Body of pancreas (tissue), 4 donors: Measurements from ENCODE around the gene PRR5L. TPM values are rescaled to one million over a fixed set of nuclear protein-coding genes. Genes with fewer than 3 reads are reported as not detected.

Experiments
- ATAC-seq: fragments of 150-250 bp; one replicate; pipeline ENCODE4 v1.9.1; 2016
- DNase-seq, 4 donors: peaks; one replicate each; pipeline ENCODE4 v3.0.0-alpha.2; 2019
- H3K27ac ChIP-seq, 4 donors: fragments of 200-600 bp; sonication (generic); 1 replicate in 3 of 4; 2 replicates in 1 of 4; pipeline versions ENCODE4 v1.5.1 to v1.6.1; 2016 to 2019; ENCODE audit warnings: mild to moderate bottlenecking in 1 of 4, mixed read lengths in 1 of 4, moderate library complexity in 1 of 4
- H3K27me3 ChIP-seq, 2 donors: fragments of 200-600 bp; sonication (generic); one replicate each; pipeline ENCODE4 v1.6.0; 2016; ENCODE audit warnings: mild to moderate bottlenecking in 1 of 2
- H3K36me3 ChIP-seq, 2 donors: fragments of 200-600 bp; sonication (generic); replicated peaks in 1 of 2; 2 replicates each; pipeline ENCODE4 v1.5.1; 2016; ENCODE audit warnings: low read depth in 2 of 2; ENCODE audit not compliant: insufficient read depth in 1 of 2
- H3K4me1 ChIP-seq: fragments of 200-600 bp; sonication (generic); one replicate; pipeline ENCODE4 v1.6.0; 2016
- H3K4me3 ChIP-seq, 2 donors: fragments of 200-600 bp; sonication (generic); 1 replicate in 1 of 2; 2 replicates in 1 of 2; pipeline ENCODE4 v1.5.1; 2016 to 2019
- H3K9me3 ChIP-seq, 3 donors: fragments of 200-600 bp; sonication (generic); 1 replicate in 2 of 3; 2 replicates in 1 of 3; pipeline ENCODE4 v1.5.1; 2016
- CTCF ChIP-seq, 7 experiments: fragments of 450-650 bp in 4 of 7; fragments of 200-600 bp in 3 of 7; sonication (generic) in 3 of 7; IDR thresholded peaks; one replicate each; pipeline ENCODE4 v1.5.1; 2016 to 2019; ENCODE audit warnings: antibody characterized with exemption in 7 of 7
- POLR2A ChIP-seq, 3 donors: fragments of 450-650 bp; IDR thresholded peaks; one replicate each; pipeline ENCODE4 v1.6.1; 2016; ENCODE audit warnings: antibody characterized with exemption in 3 of 3, mild to moderate bottlenecking in 2 of 3
- whole genome bisulfite sequencing, 2 donors: methylation state at CpG; one replicate each; pipeline ENCODE4 v1.1.5; 2017; 5-methylcytosine and 5-hydroxymethylcytosine counted together
- intact Hi-C: fragments of 100-400 bp; cut with DNase I; formaldehyde crosslinking; loops from one replicate; pipeline ENCODE4 v1.15.1; 2023
- total RNA-seq, 2 donors: library from RNA; depleted of rRNA; stranded (reverse); fragments of >200 nt; gene quantifications; one replicate each; pipeline ENCODE4 v1.1.0, GENCODE V29; 2016

PRR5L gene
- total RNA-seq, 2 donors from 2014 or later = 2.6 to 3.0 TPM

- intact Hi-C loops = no loop called here
- WGBS, 2 donors = 91% methylated on average over 3 of the region's 3 CpGs; no CpG with 5 or more reads in 1 of the 2 donors
Measured at GRCh38 chr11:36427876-36428275, 131.8 kb downstream of the PRR5L start.

GRCh38 chr11:36431429-36432092 is 135.5 kb downstream of the PRR5L start:
- Histone ChIP-seq H3K9me3 (no peaks in the 10 kb centered on the region), H3K4me3 (no peak overlapping the region), H3K4me1 (no peaks in the 10 kb centered on the region), H3K36me3 (no peaks in the 10 kb centered on the region), H3K27me3 (no peaks in the 10 kb centered on the region), H3K27ac (no peak overlapping the region)
- ATAC-seq (peak; percentile 55), DNase-seq (peak in 2 of 4 donors; percentile 33 to 59)
- intact Hi-C loops = no loop called here
- WGBS, 2 donors = 70 to 79% methylated on average over 11 of the region's 11 CpGs
- TF ChIP-seq CTCF (IDR thresholded peaks at IDR 0.05) (no peak), POLR2A (IDR thresholded peaks at IDR 0.05) (no peak)

More at GRCh38 chr11:36427876-36428275, 131.8 kb downstream of the PRR5L start:
- TF ChIP-seq POLR2A (IDR thresholded peaks at IDR 0.05) (no peak), CTCF (IDR thresholded peaks at IDR 0.05) (no peak)
- no peak overlapping the region for H3K27ac ChIP-seq
- no peak overlapping the region for H3K4me3 ChIP-seq
- H3K4me1 ChIP-seq = no peaks in the 10 kb centered on the region
- no peaks in the 10 kb centered on the region for H3K9me3 ChIP-seq
- no peak for DNase-seq
- H3K36me3 ChIP-seq = no peaks in the 10 kb centered on the region
- no peaks in the 10 kb centered on the region for H3K27me3 ChIP-seq
- ATAC-seq = no peak

GRCh38 chr11:36432093-36432469 is 136.0 kb downstream of the PRR5L start:
- TF ChIP-seq POLR2A (IDR thresholded peaks at IDR 0.05) (no peak), CTCF (IDR thresholded peaks at IDR 0.05) (no peak)
- Histone ChIP-seq H3K9me3 (no peaks in the 10 kb centered on the region), H3K27me3 (no peaks in the 10 kb centered on the region), H3K4me1 (no peaks in the 10 kb centered on the region), H3K36me3 (no peaks in the 10 kb centered on the region), H3K27ac (no peak overlapping the region), H3K4me3 (no peak overlapping the region)
- ATAC-seq (no peak), DNase-seq (no peak)
- 63 to 88% methylated on average over 2 of the region's 2 CpGs for WGBS, 2 donors
- intact Hi-C loops = no loop called here

- no peak for DNase-seq
- no peak overlapping the region for H3K27ac ChIP-seq
- no peak for ATAC-seq
Measured at GRCh38 chr11:36432738-36433137, 136.7 kb downstream of the PRR5L start.

More at GRCh38 chr11:36432738-36433137, 136.7 kb downstream of the PRR5L start:
- Histone ChIP-seq H3K27me3 (no peaks in the 10 kb centered on the region), H3K36me3 (no peaks in the 10 kb centered on the region), H3K4me3 (no peak overlapping the region), H3K9me3 (no peaks in the 10 kb centered on the region), H3K4me1 (no peaks in the 10 kb centered on the region)
- intact Hi-C loops = no loop called here
- WGBS, 2 donors = 34 to 40% methylated on average over 4 of the region's 4 CpGs
- TF ChIP-seq CTCF (IDR thresholded peaks at IDR 0.05) (no peak), POLR2A (IDR thresholded peaks at IDR 0.05) (no peak)
